ENCODE measurements around the gene ZBTB49.

ZBTB49 gene

DNA sequence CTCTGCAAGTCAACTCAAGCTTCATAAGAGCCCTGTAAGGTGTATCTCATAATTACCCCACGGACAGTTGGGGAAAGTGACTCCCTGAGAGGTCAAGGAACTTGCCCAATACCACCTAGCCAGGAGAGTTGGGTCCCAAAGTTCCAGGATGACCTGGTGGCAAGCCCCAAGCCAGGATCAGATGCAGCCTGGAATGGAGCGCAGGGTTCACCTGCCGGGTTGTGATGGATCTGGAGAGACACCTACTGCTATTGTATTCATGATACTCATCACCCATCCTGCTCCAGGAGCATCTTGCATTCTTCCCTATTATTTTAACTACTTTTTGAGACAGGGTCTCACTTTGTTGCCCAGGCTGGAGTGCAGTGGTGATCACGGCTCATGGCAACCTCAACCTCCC is 36.1 kb downstream of the ZBTB49 start:
- DNase-seq = no peak

- DNase-seq = peak; percentile 6
Measured at GRCh38 chr4:4327652-4328121, 37.6 kb downstream of the ZBTB49 start.

DNA sequence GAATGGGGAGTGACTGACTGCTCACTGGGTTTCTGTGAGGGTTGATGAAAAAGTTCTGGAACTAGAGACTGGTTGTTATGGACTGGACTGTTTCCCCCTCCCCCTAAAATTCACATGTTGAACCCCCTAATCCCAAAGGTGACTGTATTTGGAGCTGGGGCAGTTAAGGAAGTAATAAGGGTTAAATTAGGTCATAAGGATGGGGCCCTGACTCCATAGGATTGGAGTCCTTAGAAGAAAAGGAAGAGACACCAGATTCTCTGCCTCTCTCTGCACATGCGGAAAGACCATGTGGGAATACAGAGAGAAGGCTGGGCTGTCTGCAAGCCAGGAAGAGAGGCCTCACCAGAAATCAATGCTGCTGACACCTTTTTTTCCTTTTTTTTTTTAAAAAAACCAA is 38.2 kb downstream of the ZBTB49 start:
- no peak for DNase-seq

DNA sequence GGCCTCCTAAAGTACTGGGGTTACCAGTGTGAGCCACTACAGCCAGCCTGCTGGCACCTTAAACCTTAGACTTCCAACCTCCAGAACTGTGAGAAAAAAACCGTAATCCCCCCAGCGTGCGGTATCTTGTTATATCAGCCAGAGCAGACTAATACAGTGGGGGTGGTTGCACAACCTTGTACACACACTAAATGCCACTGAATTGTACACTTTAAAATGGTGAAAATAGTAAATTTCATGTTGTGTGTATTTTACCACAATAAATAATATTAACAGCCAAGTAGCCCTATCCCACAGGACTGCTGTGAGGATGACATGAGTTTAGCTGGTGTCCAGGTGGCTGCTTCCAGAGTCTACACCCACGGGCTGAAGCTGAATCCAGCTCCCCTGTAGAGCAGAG is 38.8 kb downstream of the ZBTB49 start:
- no peak for DNase-seq

DNA sequence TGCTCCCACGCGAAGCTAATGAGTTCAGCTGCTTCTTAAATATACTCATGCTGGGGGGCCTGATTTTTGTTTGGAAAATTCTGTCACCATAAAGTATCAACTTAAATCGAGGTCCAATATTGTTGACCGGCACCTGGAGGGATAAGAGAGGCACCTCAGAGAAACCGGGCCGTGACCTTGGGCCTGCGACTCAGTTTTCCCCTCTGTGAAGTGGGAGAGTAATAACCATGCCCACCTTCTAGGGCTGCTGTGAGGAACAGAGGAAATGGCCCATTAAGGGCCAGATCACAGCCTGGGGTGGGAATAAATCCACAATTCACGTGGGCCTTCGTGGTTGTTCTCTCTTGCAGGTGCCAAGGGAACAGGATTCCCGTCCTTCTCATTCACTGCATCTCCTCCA is 39.4 kb downstream of the ZBTB49 start:
- no peak for DNase-seq

- no peak for DNase-seq
Measured at GRCh38 chr4:4330794-4331193, 40.7 kb downstream of the ZBTB49 start.

GRCh38 chr4:4332529-4332928 is 42.5 kb downstream of the ZBTB49 start:
- DNase-seq = no peak

- no peak for DNase-seq
Measured at GRCh38 chr4:4333265-4333706, 43.2 kb downstream of the ZBTB49 start.

GRCh38 chr4:4334798-4335520 is 44.9 kb downstream of the ZBTB49 start:
- peak; percentile 80 for DNase-seq

DNA sequence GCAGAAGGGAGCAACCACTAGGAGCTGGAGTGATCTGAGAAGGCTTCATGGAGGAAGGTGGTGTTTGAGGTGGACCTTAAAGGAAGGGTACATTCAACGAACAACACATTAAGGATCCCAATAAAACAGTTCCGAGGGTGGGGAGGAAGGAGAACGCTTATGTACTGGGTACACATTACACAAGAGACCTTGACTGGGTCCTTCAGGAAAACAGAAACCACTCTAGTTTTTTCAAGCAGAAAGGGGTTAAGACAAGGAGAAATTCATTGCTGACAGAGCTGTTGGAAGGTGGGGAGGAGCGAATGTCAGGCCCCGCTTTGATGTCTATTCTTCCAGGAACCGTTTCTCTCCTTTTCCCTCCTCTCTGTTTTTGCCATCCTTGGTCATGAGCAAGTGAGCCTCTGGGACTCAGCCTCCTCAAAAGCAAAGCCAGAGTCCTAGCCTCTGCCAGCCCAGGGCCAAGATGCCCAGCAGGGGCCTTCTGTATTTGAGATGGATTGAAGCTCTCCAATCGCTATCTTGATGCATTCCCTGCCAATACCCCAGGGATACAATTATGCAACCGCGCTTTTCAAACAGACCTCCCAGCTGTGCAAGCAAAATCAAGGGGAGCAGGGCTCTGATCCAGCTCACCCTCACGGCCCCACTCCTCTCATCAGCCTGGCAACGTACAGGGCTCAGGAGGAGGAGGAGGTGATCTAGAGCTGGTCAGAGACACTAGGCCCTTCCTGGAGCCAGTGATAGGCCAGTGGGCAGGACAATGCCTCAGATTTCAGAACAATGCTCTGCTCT is 48.4 kb downstream of the ZBTB49 start:
- DNase-seq = no peak

DNA sequence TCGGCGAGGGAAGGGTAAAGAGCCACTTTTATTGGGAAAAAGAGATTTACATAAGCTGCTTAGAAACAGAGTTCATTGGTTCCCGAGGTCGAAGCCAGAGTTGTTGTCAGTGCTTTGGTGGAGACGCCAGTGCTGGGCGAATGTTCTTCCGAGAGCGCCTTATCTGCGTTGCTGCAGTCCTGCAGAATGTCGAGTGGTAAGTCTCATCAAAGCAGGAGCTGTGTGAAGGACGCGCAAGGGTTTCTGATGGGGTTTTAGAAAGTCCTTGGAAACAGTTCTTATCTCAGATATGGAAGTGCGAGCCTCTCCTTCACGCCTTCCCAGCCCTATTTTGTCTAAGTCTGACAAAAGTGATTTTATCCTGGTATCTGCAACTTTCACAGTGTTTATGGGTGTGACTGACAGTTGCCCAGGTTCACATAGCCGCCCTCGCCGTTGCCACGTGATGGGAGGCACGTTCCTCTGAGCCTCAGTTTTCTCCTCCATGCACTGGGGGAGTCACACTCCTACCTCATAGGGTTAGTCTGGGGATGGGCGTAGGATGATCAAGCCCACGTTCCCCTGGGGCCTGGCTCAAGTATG is 49.5 kb downstream of the ZBTB49 start:
- DNase-seq = no peak

- no peak for DNase-seq
Measured at GRCh38 chr4:4341861-4342650, 52.0 kb downstream of the ZBTB49 start.

GRCh38 chr4:4343038-4343437 is 53.0 kb downstream of the ZBTB49 start:
- no peak for DNase-seq

- no peak for DNase-seq
Measured at GRCh38 chr4:4344915-4345527, 55.0 kb downstream of the ZBTB49 start.

GRCh38 chr4:4347585-4347984 is 57.5 kb downstream of the ZBTB49 start:
- no peak for DNase-seq

DNA sequence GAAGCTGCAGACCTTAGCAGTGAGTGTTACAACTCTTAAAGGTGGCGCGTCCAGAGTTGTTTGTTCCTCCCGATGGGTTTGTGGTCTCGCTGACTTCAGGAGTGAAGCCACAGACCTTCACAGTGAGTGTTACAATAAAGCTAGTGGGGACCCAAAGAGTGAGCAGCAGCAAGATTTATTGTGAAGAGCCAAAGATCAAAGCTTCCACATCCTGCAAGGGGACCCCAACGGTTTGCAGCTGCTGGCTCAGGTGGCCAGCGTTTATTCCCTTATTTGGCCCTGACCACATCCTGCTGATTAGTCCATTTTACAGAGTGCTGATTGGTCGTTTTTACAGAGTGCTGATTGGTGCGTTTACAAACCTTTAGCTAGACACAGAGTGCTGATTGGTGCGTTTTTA is 58.5 kb downstream of the ZBTB49 start:
- peak; percentile 4 for DNase-seq

DNA sequence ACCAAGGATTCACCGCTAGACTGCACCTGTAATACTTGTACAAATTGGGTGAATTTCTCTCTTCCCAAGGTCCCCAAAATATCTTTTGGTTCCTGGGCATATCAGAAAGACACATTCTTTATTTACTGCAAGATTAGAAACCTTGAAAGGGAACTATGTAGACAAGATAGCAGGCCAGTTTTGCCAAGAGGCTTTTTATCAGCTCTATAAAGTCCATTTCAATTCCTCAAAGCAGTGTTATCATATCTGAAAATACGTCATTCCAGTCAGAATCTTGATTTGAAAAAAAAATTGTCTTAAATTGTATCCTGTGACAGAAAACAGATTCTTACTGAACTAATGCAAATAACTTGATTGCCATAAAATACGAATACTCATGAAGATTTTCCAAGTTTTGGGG is 59.8 kb downstream of the ZBTB49 start:
- DNase-seq = no peak

- no peak for DNase-seq
Measured at GRCh38 chr4:4350909-4351308, 60.9 kb downstream of the ZBTB49 start.

DNA sequence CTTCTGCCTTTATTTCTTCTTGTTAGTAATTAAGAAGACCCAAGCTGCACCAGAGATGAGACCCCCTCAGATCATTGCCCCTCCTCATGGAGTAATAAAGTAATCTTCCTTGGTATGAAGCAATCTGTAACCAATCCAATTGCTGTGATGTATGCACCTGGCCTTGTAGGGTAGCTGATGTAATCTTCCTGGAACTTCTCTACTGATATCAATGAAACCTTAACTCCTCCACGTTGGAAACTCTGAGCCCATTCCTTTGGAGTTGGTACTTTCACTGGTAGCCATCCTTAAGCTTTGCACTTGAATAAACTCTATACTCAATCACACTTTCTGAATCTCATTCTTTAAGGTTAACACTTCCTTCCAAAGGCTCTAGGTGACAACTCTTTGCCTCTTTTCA is 65.3 kb downstream of the ZBTB49 start:
- no peak for DNase-seq

GRCh38 chr4:4356106-4357041 is 66.3 kb downstream of the ZBTB49 start:
- no peak for DNase-seq

DNA sequence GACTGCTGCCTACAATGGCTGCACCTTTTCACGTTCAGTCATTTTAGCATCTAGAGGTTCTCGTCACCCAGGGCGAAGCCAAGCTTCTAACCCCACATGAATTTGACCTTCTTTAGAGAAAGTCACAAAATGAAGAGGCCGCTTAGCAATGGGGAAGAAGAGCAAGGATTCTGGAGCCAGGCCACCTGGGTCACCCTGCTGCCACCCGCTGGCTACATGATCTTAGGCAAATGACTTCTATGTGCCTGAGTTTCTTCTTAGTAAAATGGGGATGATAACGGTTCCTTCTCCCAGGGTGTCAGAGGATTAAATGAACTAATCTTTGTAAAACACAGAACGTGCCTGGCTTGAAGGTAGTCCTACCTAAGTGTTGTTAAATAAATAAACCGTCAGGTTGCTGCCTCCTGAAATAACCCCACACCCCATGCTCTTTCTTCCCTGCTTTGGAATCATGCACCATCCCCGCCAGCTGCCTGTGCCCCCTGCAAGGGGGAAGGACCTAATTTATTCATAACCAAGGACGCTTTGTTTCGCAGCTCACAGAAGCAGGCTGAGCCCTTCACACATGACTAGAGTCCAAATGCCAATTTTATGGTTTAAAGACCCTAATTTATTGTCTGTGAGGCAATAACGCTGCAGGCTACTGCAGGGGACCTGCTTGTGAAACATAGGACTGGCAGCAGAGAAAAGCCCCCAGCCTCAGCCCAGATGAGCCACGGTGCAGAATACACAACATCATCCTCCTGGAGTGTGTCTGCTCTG is 68.2 kb downstream of the ZBTB49 start:
- DNase-seq = no peak

Measured in activated CD4-positive, alpha-beta T cell treated with anti-CD3 and anti-CD28 coated beads for 48 hours (primary cell).